HG03442 (cell line): ENCODE results near the gene MATN1.

Experiments
- ATAC-seq: cut with Tn5 transposase; IDR thresholded peaks from one replicate; pipeline ENCODE4 v1.9.1; 2021; ENCODE audit warnings: mild to moderate bottlenecking, moderate library complexity; ENCODE audit not compliant: unreplicated experiment

The MATN1 gene

GRCh38 chr1:30758121-30758688 lies 34.8 kb upstream of the MATN1 start:
- ATAC-seq: no peak

DNA sequence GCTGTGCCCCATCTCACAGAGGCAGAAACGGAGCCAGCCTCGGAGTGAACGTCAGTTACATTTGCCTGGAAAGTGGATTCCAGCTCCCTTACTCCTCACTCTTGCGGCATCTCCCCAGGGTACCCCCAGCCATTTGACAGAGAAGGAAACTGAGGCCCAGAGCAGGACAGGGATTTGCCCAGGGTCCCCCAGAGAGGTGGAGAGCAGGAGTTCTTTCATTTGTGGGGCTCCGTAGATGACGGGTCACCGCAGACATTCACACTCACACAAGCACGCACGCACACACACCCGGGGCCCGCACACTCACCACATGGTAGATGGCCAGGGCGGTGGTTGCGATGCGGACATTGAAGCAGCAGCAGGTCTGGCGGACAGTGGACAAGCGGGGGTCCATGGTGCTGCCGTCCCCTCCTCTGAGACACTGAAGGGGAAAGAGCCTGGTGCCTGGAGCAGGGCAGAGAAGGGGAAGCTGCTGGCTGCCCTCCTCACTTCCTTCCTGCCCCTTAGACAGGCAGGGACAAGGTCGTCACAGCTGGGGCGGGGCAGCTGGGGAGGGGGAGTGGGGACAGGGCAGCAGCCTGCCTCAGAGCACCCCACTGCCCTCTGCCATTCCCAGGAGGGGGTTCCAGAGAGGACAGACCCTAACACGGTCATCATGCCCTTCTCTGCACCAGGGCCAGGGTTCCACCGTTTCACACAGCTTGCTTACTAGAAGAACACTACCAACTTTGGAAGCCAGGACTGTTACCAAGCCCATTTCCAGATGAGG lies 34.2 kb upstream of the MATN1 start, which contains the start of gene LAPTM5:
Gene LAPTM5, minus strand, starts transcription at position 423 of the 769 bp plus-strand sequence. Its CDS starts 29 bp downstream, at position 394.
- ATAC-seq: no peak

GRCh38 chr1:30756545-30757351 lies 33.4 kb upstream of the MATN1 start:
- no peak for ATAC-seq

DNA sequence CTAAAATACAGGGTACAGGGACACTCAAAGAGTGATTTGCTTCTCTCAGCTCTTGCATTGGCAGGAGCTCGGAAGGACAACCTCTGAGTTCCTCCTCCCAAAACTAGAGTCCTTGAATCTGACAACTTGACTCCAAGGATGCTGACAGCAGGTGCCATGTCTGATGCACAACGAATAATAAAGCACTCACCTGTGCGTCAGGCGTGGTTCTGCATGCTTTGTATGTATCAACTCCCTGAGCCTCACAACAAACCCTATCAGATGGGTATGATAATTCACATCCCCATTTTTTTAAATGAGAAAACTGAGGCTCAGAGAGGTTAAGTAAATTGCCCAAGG lies 32.8 kb upstream of the MATN1 start:
- ATAC-seq: no peak

DNA sequence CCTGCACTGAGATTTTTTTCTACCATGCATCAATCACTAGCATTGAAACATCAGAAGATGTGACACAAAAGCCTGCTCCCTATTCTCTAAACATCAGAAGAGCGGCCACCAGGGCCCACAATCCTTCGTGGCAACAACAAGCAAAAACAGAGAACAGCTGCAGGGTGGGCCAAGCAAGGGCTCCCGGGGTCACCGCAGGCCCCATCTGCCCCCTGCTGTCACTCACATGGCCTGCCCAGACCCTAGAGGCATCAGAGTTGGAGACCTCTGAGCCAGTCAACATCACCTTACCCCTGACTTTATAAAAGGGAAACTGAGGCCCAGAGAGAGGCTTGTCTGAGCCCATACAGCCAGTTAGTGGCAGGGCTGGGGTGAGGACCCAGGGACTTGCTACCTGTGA lies 32.4 kb upstream of the MATN1 start:
- no peak for ATAC-seq

DNA sequence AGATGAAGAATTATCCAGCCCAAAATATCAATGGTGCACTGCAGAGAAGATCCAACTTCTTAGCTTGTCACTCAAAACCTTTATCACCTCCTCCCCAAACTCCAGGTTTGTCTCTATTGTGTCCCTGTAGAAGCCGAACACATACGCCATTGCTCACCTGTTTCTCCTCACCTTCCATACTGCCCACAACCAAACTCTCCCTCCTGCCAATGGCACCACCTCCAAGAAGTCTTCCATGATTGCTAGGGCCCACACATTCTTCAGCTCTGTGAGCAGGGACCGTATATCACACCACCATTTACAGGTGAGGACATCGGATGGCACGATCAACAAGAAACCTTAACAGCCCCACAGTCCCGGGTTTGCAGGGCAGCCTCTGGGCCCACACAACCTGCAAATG lies 31.9 kb upstream of the MATN1 start:
- ATAC-seq: no peak

DNA sequence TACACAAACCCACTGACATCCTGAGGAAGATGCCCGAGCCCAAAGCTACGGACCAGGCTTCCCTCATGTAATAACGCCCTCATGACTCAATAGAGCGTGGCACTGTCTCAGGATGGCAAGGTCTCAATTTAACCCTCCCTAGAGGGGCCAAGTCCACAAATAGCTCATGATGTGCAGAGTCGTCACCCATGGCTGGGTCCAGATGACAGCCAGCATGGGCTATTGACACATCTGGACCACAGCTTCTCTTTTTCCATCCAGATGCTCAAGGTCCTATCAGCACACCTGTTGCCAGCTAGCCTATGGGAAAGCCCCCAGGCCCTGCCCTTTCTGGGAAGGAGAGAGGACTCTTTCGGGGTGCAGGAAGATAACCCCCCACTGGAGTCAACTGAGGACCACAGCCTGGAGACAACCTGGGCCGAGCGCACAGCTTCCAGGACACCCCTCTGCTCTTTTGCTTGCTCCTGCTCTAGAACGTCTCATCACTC lies 31.3 kb upstream of the MATN1 start:
- ATAC-seq: peak; percentile 40

DNA sequence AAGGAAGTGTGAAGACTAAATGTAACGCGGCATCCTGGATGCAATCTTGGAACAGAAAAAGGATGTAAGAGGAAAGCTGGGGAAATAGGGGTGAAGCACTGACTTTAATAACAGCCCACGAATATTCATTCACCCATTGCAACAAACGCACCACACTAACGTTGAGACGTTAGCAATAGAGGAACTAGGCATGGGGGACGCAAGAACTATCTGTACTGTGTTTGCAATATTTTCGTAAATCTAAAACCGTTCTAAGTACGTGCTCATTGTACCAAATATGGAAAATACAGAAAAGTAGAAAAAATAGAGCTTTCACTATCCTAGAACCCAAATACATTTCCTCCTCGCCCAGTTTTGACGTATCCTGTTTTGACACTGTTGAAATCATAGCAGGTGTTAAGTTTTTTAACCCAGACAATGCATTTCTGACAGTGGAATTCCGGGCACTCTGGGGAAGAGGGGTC lies 30.3 kb upstream of the MATN1 start:
- ATAC-seq: no peak

DNA sequence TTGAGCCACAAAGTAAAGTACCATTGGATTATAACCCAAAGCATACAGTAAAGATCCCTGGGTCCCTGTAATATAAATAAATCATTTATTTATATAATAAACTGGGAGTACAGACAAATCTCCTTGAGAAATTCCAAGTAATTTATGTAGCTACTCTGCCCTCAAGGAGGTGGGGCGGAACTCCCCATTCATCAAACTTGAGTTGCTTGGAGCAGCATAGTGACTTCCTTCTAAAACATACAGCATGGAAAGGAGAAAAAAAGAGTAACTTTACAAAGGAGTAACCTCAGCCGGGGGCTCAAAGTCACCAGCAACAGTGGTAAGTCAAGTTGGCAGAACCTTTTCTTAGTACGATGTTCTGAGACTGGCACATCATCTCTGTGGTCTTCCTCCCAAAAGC lies 29.7 kb upstream of the MATN1 start:
- ATAC-seq: no peak

DNA sequence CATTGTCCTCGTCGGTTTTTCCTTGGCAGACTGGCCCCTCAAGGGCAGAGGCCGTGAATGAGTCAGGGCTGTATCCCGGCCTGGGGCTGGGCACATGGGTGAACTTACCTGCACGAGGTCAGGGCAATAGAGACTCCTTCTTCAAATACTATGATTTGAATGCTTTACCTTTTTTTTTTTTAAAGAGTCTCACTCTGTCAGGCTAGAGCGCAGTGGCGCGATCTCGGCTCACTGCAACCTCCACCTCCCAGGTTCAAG lies 29.2 kb upstream of the MATN1 start:
- ATAC-seq: no peak

- no peak for ATAC-seq
These were observed 28.7 kb upstream of the MATN1 start for GRCh38 chr1:30751830-30752650.

DNA sequence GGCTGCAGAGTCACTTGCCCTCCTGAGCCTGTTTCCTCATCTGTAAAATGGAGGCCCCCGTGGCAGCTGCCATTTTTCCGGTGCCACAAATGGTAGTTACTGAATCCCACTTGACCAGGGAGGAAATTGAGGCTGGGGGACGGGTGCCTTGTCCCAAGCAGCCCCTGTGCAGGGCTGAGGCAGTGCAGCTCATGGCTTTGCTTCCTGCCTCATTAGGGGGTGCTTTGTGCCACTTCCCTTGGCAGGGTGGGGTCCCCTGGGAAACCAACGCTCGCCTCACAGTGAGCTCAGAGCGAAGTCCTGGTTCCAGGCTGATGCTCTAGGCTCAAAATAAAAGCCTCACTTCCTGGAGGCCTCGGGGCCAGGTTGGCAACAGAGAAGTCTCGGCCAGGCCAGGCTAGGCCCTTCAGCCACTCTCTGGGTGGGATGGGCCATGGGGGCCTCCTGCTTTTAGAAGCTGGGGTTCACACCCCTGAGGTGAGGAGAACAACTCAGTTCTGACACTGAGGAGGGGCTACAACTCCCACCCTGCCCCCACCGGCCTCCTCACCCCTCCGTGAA lies 27.4 kb upstream of the MATN1 start:
- ATAC-seq: no peak

- no peak for ATAC-seq
These were observed 26.6 kb upstream of the MATN1 start for GRCh38 chr1:30749691-30750583.

DNA sequence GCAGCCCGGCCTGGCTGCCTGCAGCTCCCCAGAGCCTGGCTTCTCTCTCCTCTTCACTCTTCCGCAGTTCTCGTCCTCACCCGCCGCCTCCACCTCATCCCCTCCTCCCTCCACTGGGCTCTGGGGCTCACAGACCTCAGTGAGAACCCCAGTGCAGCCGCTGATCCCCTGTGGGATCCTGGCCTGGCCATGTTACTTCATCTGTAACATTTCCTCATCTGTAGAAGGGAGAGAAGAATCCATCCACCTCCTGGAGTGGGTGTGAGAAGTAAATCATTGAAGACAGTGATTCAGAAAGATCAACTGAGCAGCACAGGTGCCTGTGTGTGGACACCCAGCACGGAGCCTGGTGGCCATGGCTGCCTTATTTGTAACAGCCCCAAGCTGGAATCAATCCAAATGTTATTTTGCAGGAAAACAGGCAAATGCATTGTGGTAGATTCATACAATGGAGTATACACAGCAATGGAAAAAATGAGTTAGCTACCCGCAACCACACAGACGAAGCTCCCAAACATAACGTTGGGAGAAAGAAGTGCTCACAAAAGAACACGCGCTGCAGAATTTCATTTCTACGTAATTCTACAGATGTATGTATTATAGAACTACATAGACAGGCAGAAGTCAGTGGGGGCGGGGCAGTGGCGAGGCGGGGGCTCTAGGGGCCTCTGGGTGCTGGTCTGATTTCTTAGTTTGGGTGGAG lies 25.5 kb upstream of the MATN1 start:
- ATAC-seq: no peak

DNA sequence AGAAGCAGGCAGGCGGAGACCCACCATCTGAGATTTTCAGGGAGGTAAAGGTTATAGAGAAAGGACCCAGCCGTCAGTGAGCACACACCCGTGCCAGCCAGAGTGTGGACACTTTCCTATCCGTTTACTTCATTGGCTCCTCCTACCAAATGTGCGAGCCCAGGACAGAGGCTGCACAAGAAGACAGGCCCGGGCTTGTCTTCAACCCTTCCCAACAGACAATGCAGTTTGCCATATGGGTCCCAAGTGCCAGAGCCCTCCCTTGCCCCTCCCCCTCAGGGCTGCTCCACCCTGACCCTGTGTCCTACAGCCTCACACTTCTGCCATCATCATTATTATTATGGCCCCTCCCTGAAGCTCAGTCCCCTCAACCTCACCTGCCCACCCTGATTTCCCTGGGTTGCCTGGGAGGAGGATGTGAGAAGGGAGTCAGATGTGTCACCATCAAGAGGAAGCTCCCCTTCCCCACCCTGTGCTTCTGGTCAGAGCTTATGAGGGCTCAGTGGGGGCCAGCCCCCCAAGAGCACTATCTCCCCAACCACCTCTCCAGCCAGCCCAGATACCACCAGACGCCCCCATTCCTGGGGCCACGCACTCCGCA lies 24.8 kb upstream of the MATN1 start:
- no peak for ATAC-seq

GRCh38 chr1:30747033-30748008 lies 23.9 kb upstream of the MATN1 start:
- no peak for ATAC-seq

DNA sequence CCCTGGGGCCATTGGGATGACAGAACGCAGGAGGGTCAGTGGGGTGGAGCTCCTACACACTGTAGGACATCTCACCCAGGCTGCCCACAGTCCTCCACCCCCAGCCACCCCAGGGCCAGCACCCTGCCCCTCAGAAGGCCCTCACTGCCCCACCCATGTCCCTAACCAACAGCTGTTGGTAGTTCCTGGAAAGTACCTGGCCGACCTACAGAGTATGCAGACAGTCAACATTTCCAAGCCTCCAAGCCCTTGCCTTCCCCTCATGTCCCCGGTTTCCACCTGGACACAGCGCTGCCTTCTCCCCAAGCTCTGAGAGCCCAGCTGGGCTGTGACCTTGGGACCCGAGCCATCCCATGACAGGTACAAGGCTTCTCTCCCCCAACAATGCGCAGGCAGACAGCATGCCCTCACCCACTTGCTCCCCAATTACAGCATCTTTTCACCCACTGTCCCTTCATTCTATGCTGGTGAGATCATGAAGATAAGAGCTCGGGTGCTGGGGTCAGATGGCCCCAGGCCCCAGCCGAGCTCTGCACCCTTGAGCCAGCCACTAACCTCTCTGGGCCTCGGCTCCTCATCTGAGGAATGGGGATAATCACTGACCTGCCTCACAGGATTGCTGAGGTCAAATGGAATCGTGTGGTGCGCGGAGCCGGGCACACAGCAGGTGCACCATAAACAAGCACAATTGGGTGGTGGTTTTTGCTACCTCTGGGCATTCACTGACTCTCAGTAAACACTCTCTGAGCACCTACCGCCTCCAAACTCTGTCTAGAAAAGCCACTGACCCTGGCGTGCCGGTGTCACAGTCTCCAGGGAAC lies 23.0 kb upstream of the MATN1 start:
- ATAC-seq: no peak
